ENCODE results near the gene POU2F2.
"Not testable (repeated sequence)": the region's sequence is repeated elsewhere in the genome, so short reads cannot be mapped to it uniquely, and the experiment has no call there.

Gene POU2F2

DNA sequence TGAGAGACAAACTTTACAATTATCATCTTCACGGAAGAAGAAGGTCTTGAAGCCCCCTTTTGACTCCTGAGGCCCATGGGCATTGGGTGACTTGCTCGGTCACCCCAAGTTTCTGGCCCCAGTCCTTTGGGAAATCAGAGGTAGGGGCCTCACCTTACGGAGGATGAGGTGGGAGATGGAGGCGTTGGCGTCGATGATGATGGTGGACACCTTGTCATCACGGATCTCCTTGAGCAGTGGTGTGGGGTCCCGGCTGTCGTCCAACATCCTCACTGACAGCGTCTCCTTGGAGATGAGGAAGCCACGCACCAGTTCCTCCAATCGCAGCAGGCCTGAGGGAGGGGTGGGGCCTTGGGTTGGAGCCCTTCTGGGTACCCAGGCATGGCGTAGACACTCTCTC, 73.0 kb downstream of the POU2F2 start:
- Histone ChIP-seq H3K27me3 (ENCODE audit: control insufficient read depth, insufficient read depth, low read length) (no peaks in the 10 kb centered on the region), H3K9ac (ENCODE audit: low read depth, low read length) (no peak overlapping the region), H3K36me3 (ENCODE audit: control insufficient read depth, insufficient read depth, low read length) (peaks cover 45% of the 10 kb centered on the region), H3K4me3 (ENCODE audit: low read depth, low read length) (no peak overlapping the region), H3K4me1 (ENCODE audit: control insufficient read depth, insufficient read depth, low read length) (no peaks in the 10 kb centered on the region), H3K9me3 (ENCODE audit: control insufficient read depth, insufficient read depth, low read length) (no peaks in the 10 kb centered on the region)

GRCh38 chr19:42057846-42058245, 74.4 kb downstream of the POU2F2 start:
- Histone ChIP-seq H3K9me3 (ENCODE audit: control insufficient read depth, insufficient read depth, low read length) (no peaks in the 10 kb centered on the region), H3K9ac (ENCODE audit: low read depth, low read length) (no peak overlapping the region), H3K4me1 (ENCODE audit: control insufficient read depth, insufficient read depth, low read length) (no peaks in the 10 kb centered on the region), H3K4me3 (ENCODE audit: low read depth, low read length) (no peak overlapping the region), H3K27me3 (ENCODE audit: control insufficient read depth, insufficient read depth, low read length) (no peaks in the 10 kb centered on the region), H3K36me3 (ENCODE audit: control insufficient read depth, insufficient read depth, low read length) (peaks cover 50% of the 10 kb centered on the region)

- no peak overlapping the region for H3K4me3 ChIP-seq (ENCODE audit: low read depth, low read length)
- no peak overlapping the region for H3K9ac ChIP-seq (ENCODE audit: low read depth, low read length)
- H3K36me3 ChIP-seq (ENCODE audit: control insufficient read depth, insufficient read depth, low read length) = peaks cover 35% of the 10 kb centered on the region
Observed at GRCh38 chr19:42054205-42054604, 78.0 kb downstream of the POU2F2 start.

DNA sequence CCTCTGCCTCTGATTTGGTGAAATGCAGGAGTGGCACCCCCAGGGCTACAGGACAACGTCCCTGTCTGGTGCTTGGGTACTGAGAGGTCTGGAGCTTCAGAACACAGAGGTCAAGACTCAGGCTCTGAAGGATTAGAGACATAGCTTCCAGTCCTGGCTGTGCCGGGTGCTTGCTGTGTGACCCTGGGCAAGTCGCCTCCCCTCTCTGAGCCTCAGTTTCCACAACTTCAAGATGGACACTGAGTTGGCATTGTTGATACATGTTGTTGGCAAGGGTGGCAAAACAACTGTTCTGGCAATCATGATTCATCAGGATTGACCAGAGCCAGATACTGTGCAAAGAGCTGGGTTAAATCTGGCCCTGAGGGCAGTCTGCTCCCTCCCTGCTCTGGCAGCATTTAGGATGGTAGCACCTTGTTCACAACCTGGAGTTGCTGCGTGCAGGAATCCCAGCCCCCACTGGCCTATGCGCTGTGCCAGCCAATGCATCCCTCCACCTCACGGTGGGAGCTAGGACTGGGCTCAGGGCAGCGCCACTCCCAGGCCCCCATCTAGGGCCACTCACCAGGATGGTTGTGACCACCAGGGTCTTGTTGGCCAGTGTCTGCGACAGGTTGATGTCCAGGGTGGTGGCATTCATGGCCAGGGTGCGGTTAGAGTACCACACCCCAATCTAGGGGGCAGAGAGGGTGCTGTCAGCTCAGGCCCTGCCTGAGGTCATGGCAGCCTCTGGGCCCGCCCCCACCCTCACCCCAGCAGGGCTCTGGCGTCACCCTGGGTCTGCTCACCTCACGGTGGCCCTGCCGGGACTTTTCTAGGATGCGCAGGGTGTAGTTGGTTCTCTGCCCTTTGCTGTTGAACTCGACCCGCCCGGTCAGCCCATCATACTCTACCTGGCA, 79.0 kb downstream of the POU2F2 start:
- peaks cover 31% of the 10 kb centered on the region for H3K36me3 ChIP-seq (ENCODE audit: control insufficient read depth, insufficient read depth, low read length)

More at GRCh38 chr19:42054205-42054604, 78.0 kb downstream of the POU2F2 start:
- Histone ChIP-seq H3K27me3 (ENCODE audit: control insufficient read depth, insufficient read depth, low read length) (no peaks in the 10 kb centered on the region), H3K9me3 (ENCODE audit: control insufficient read depth, insufficient read depth, low read length) (no peaks in the 10 kb centered on the region), H3K4me1 (ENCODE audit: control insufficient read depth, insufficient read depth, low read length) (no peaks in the 10 kb centered on the region)

GRCh38 chr19:42052241-42052863, 79.9 kb downstream of the POU2F2 start:
- Histone ChIP-seq H3K9me3 (ENCODE audit: control insufficient read depth, insufficient read depth, low read length) (no peaks in the 10 kb centered on the region), H3K36me3 (ENCODE audit: control insufficient read depth, insufficient read depth, low read length) (peaks cover 31% of the 10 kb centered on the region), H3K27me3 (ENCODE audit: control insufficient read depth, insufficient read depth, low read length) (no peaks in the 10 kb centered on the region), H3K9ac (ENCODE audit: low read depth, low read length) (no peak overlapping the region), H3K4me1 (ENCODE audit: control insufficient read depth, insufficient read depth, low read length) (no peaks in the 10 kb centered on the region), H3K4me3 (ENCODE audit: low read depth, low read length) (no peak overlapping the region)

More for the DNA sequence above, 79.0 kb downstream of the POU2F2 start:
- Histone ChIP-seq H3K9ac (ENCODE audit: low read depth, low read length) (no peak overlapping the region), H3K27me3 (ENCODE audit: control insufficient read depth, insufficient read depth, low read length) (no peaks in the 10 kb centered on the region), H3K9me3 (ENCODE audit: control insufficient read depth, insufficient read depth, low read length) (no peaks in the 10 kb centered on the region), H3K4me3 (ENCODE audit: low read depth, low read length) (no peak overlapping the region), H3K4me1 (ENCODE audit: control insufficient read depth, insufficient read depth, low read length) (no peaks in the 10 kb centered on the region)

GRCh38 chr19:42051166-42052115, 80.8 kb downstream of the POU2F2 start:
- Histone ChIP-seq H3K36me3 (ENCODE audit: control insufficient read depth, insufficient read depth, low read length) (peaks cover 26% of the 10 kb centered on the region), H3K4me1 (ENCODE audit: control insufficient read depth, insufficient read depth, low read length) (no peaks in the 10 kb centered on the region), H3K27me3 (ENCODE audit: control insufficient read depth, insufficient read depth, low read length) (no peaks in the 10 kb centered on the region), H3K9ac (ENCODE audit: low read depth, low read length) (no peak overlapping the region), H3K9me3 (ENCODE audit: control insufficient read depth, insufficient read depth, low read length) (no peaks in the 10 kb centered on the region), H3K4me3 (ENCODE audit: low read depth, low read length) (no peak overlapping the region)

GRCh38 chr19:42048992-42049391, 83.3 kb downstream of the POU2F2 start:
- no peak overlapping the region for H3K4me3 ChIP-seq (ENCODE audit: low read depth, low read length)
- no peaks in the 10 kb centered on the region for H3K9me3 ChIP-seq (ENCODE audit: control insufficient read depth, insufficient read depth, low read length)
- H3K4me1 ChIP-seq (ENCODE audit: control insufficient read depth, insufficient read depth, low read length) = no peaks in the 10 kb centered on the region
- no peak overlapping the region for H3K9ac ChIP-seq (ENCODE audit: low read depth, low read length)
- H3K36me3 ChIP-seq (ENCODE audit: control insufficient read depth, insufficient read depth, low read length) = peaks cover 20% of the 10 kb centered on the region
- H3K27me3 ChIP-seq (ENCODE audit: control insufficient read depth, insufficient read depth, low read length) = no peaks in the 10 kb centered on the region

GRCh38 chr19:42045575-42045974, 86.7 kb downstream of the POU2F2 start:
- H3K4me3 ChIP-seq (ENCODE audit: low read depth, low read length) = no peak overlapping the region
- H3K4me1 ChIP-seq (ENCODE audit: control insufficient read depth, insufficient read depth, low read length) = no peaks in the 10 kb centered on the region
- no peak overlapping the region for H3K9ac ChIP-seq (ENCODE audit: low read depth, low read length)
- no peaks in the 10 kb centered on the region for H3K27me3 ChIP-seq (ENCODE audit: control insufficient read depth, insufficient read depth, low read length)
- H3K36me3 ChIP-seq (ENCODE audit: control insufficient read depth, insufficient read depth, low read length) = peaks cover 24% of the 10 kb centered on the region
- H3K9me3 ChIP-seq (ENCODE audit: control insufficient read depth, insufficient read depth, low read length) = no peaks in the 10 kb centered on the region

DNA sequence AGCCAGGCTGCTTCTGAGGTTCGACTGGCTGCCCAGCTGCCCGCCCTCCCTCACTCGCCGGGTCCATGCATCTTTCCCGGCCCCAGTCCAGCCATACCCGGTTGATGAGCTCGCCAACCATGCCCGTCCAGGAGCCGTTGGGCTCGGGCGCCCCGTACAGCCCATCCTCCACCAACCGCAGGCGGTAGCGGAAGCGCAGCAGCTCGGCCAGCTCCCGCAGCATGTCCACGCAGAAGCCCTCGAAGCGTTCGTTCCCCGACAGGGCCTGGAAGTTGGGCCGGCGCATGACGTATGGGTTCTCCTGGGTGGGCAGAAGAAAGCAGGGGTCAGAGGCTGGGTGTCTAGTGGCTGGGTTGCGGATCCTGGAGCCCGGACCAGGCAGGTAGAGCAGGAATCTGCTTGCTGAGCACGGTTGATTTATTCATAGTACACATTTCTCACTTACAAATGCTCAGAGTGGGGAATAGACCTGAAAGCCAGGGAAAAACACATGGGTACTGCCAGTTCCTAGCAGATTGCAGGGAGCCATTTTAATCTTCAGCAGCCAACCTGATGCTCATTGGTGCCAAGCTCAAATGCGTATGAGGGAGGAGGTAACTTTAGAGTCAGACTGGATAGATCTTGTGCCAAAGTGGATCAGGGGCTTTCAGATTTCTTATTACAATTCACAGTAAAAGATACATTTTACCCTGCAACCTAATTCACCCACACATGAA, 89.6 kb downstream of the POU2F2 start:
- Histone ChIP-seq H3K4me3 (ENCODE audit: low read depth, low read length) (no peak overlapping the region), H3K36me3 (ENCODE audit: control insufficient read depth, insufficient read depth, low read length) (peaks cover 36% of the 10 kb centered on the region), H3K4me1 (ENCODE audit: control insufficient read depth, insufficient read depth, low read length) (no peaks in the 10 kb centered on the region), H3K9ac (ENCODE audit: low read depth, low read length) (no peak overlapping the region), H3K27me3 (ENCODE audit: control insufficient read depth, insufficient read depth, low read length) (no peaks in the 10 kb centered on the region), H3K9me3 (ENCODE audit: control insufficient read depth, insufficient read depth, low read length) (no peaks in the 10 kb centered on the region)

DNA sequence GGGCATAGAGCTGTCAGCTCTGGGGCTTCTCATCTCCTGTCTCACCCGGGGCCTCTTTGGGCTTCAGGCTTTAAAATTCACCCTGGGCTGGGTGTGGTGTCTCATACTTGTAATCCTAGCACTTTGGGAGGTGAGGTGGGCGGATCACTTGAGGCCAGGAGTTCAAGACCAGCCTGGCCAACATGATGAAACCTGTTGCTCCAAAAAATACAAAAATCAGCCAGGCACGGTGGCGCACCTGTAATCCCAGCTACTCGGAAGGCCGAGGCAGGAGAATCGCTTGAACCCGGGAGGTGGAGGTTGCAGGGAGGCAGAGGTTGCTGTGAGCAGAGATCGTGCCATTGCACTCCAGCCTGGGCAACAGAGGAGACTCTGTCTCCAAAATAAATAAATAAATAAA, 91.8 kb downstream of the POU2F2 start:
- H3K4me3 ChIP-seq (ENCODE audit: low read depth, low read length); H3K27me3 ChIP-seq (ENCODE audit: control insufficient read depth, insufficient read depth, low read length); H3K9me3 ChIP-seq (ENCODE audit: control insufficient read depth, insufficient read depth, low read length); H3K4me1 ChIP-seq (ENCODE audit: control insufficient read depth, insufficient read depth, low read length); H3K9ac ChIP-seq (ENCODE audit: low read depth, low read length): not testable (repeated sequence)
- H3K36me3 ChIP-seq (ENCODE audit: control insufficient read depth, insufficient read depth, low read length) = peaks cover 42% of the 10 kb centered on the region

DNA sequence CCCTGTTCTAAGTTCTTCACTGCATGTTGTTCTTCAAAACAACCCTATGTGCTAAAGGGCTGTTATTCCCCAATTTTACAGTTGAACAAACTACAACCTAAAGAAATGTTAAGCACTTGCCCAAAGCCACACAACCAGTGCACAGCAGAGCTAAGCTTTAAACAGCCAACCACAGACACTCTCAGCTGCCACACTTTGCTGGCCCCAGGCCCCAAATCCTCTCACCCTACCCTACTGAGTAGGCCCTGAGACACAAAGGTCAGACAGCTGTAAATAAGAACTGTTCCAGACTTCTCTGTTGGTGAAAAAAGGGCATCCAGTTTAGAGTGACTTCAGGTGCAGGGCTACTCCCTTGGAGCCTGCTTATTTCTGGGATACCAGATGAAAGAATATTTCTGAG, 92.2 kb downstream of the POU2F2 start:
- no peak overlapping the region for H3K9ac ChIP-seq (ENCODE audit: low read depth, low read length)
- no peaks in the 10 kb centered on the region for H3K9me3 ChIP-seq (ENCODE audit: control insufficient read depth, insufficient read depth, low read length)
- H3K4me3 ChIP-seq (ENCODE audit: low read depth, low read length) = no peak overlapping the region
- no peaks in the 10 kb centered on the region for H3K27me3 ChIP-seq (ENCODE audit: control insufficient read depth, insufficient read depth, low read length)
- no peaks in the 10 kb centered on the region for H3K4me1 ChIP-seq (ENCODE audit: control insufficient read depth, insufficient read depth, low read length)
- peaks cover 40% of the 10 kb centered on the region for H3K36me3 ChIP-seq (ENCODE audit: control insufficient read depth, insufficient read depth, low read length)
